Measurements from ENCODE around the gene RAB11FIP3. TPM values are rescaled to one million over a fixed set of nuclear protein-coding genes. Genes with fewer than 3 reads are reported as not detected.
A peak's percentile ranks its signal among the peaks of the same experiment; 100 is the strongest.

Gene RAB11FIP3
- total and polyA plus RNA-seq, 2 of the 13 experiments (the other 11 are each of a cell fraction or from before 2014, with no cell fraction given) = 34.3 to 57.6 TPM

DNA sequence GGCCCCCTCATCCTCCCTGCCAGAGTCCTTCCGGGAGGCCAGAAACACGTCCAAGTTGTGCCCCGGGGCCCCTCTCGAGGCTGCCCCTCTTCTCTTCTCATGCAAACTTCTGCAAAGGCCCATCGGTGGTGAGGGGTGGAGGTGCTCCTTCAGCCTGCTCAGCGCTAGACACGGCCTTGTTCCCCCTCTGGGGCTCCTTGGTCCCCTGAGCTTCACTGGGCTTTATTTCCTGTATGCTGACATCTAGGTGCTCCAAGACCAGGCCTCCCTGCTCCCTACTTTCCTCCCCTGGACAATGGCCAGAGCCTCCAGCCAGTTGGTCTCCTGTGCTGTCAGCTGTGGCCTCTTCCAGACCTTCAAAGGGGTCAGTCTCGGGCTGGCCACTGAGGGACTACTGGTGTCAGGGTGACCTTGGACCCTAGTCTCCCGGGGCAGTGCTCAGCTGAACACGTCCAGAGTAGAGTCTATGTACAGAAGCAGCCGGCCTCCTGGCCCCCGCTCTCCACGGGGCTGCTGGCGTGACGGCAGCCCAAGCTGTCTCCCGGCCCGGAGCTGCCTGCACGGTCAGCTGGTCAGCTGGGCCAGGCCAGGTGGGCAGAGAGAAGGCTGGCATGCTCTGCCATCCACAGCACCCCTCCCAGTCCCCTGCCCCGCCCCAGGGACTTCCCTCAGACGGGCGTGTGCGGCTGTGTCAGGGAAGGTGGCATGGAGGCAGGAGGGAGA lies 133.0 kb downstream of the RAB11FIP3 start (continued):
- TF ChIP-seq, protein P1, sequence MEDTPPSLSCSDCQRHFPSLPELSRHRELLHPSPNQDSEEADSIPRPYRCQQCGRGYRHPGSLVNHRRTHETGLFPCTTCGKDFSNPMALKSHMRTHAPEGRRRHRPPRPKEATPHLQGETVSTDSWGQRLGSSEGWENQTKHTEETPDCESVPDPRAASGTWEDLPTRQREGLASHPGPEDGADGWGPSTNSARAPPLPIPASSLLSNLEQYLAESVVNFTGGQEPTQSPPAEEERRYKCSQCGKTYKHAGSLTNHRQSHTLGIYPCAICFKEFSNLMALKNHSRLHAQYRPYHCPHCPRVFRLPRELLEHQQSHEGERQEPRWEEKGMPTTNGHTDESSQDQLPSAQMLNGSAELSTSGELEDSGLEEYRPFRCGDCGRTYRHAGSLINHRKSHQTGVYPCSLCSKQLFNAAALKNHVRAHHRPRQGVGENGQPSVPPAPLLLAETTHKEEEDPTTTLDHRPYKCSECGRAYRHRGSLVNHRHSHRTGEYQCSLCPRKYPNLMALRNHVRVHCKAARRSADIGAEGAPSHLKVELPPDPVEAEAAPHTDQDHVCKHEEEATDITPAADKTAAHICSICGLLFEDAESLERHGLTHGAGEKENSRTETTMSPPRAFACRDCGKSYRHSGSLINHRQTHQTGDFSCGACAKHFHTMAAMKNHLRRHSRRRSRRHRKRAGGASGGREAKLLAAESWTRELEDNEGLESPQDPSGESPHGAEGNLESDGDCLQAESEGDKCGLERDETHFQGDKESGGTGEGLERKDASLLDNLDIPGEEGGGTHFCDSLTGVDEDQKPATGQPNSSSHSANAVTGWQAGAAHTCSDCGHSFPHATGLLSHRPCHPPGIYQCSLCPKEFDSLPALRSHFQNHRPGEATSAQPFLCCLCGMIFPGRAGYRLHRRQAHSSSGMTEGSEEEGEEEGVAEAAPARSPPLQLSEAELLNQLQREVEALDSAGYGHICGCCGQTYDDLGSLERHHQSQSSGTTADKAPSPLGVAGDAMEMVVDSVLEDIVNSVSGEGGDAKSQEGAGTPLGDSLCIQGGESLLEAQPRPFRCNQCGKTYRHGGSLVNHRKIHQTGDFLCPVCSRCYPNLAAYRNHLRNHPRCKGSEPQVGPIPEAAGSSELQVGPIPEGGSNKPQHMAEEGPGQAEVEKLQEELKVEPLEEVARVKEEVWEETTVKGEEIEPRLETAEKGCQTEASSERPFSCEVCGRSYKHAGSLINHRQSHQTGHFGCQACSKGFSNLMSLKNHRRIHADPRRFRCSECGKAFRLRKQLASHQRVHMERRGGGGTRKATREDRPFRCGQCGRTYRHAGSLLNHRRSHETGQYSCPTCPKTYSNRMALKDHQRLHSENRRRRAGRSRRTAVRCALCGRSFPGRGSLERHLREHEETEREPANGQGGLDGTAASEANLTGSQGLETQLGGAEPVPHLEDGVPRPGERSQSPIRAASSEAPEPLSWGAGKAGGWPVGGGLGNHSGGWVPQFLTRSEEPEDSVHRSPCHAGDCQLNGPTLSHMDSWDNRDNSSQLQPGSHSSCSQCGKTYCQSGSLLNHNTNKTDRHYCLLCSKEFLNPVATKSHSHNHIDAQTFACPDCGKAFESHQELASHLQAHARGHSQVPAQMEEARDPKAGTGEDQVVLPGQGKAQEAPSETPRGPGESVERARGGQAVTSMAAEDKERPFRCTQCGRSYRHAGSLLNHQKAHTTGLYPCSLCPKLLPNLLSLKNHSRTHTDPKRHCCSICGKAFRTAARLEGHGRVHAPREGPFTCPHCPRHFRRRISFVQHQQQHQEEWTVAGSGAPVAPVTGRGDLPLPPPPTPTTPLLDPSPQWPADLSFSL (CRISPR knock-in tag; IDR thresholded peaks at IDR 0.05) = no peak
- peak; percentile 70 for TF ChIP-seq FOXC1 (CRISPR knock-in tag; IDR thresholded peaks at IDR 0.05; ENCODE audit: borderline replicate concordance)
- peak in 1 of 2 experiments; percentile 40; a peak in 2 of 4 replicates for TF ChIP-seq EP300 (IDR thresholded peaks at IDR 0.05; ENCODE audit: low read depth in 2 of 2, low read length in 2 of 2)
- TF ChIP-seq EP300 (CRISPR knock-in tag; IDR thresholded peaks at IDR 0.05; ENCODE audit: borderline replicate concordance) = no peak
- TF ChIP-seq, protein P2, sequence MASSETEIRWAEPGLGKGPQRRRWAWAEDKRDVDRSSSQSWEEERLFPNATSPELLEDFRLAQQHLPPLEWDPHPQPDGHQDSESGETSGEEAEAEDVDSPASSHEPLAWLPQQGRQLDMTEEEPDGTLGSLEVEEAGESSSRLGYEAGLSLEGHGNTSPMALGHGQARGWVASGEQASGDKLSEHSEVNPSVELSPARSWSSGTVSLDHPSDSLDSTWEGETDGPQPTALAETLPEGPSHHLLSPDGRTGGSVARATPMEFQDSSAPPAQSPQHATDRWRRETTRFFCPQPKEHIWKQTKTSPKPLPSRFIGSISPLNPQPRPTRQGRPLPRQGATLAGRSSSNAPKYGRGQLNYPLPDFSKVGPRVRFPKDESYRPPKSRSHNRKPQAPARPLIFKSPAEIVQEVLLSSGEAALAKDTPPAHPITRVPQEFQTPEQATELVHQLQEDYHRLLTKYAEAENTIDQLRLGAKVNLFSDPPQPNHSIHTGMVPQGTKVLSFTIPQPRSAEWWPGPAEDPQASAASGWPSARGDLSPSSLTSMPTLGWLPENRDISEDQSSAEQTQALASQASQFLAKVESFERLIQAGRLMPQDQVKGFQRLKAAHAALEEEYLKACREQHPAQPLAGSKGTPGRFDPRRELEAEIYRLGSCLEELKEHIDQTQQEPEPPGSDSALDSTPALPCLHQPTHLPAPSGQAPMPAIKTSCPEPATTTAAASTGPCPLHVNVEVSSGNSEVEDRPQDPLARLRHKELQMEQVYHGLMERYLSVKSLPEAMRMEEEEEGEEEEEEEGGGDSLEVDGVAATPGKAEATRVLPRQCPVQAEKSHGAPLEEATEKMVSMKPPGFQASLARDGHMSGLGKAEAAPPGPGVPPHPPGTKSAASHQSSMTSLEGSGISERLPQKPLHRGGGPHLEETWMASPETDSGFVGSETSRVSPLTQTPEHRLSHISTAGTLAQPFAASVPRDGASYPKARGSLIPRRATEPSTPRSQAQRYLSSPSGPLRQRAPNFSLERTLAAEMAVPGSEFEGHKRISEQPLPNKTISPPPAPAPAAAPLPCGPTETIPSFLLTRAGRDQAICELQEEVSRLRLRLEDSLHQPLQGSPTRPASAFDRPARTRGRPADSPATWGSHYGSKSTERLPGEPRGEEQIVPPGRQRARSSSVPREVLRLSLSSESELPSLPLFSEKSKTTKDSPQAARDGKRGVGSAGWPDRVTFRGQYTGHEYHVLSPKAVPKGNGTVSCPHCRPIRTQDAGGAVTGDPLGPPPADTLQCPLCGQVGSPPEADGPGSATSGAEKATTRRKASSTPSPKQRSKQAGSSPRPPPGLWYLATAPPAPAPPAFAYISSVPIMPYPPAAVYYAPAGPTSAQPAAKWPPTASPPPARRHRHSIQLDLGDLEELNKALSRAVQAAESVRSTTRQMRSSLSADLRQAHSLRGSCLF (CRISPR knock-in tag; IDR thresholded peaks at IDR 0.05; ENCODE audit: borderline replicate concordance) = no peak
- TF ChIP-seq, protein P3, sequence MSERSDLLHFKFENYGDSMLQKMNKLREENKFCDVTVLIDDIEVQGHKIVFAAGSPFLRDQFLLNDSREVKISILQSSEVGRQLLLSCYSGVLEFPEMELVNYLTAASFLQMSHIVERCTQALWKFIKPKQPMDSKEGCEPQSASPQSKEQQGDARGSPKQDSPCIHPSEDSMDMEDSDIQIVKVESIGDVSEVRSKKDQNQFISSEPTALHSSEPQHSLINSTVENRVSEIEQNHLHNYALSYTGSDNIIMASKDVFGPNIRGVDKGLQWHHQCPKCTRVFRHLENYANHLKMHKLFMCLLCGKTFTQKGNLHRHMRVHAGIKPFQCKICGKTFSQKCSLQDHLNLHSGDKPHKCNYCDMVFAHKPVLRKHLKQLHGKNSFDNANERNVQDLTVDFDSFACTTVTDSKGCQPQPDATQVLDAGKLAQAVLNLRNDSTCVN (CRISPR knock-in tag; IDR thresholded peaks at IDR 0.05; ENCODE audit: borderline replicate concordance) = no peak
- TF ChIP-seq SOX6 (IDR thresholded peaks at IDR 0.05) = no peak
- peak; percentile 86 for TF ChIP-seq SOX6 (CRISPR knock-in tag; IDR thresholded peaks at IDR 0.05)
- TF ChIP-seq, protein P4, sequence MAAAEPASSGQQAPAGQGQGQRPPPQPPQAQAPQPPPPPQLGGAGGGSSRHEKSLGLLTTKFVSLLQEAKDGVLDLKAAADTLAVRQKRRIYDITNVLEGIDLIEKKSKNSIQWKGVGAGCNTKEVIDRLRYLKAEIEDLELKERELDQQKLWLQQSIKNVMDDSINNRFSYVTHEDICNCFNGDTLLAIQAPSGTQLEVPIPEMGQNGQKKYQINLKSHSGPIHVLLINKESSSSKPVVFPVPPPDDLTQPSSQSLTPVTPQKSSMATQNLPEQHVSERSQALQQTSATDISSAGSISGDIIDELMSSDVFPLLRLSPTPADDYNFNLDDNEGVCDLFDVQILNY (CRISPR knock-in tag; conservative IDR thresholded peaks at IDR 0.05) = no peak
- TF ChIP-seq FOXJ3 (CRISPR knock-in tag; IDR thresholded peaks at IDR 0.05; ENCODE audit: borderline replicate concordance) = no peak
- no peak for TF ChIP-seq KDM5A (IDR thresholded peaks at IDR 0.05; ENCODE audit: borderline replicate concordance, low read length)
- TF ChIP-seq ZNF878 (CRISPR knock-in tag; IDR thresholded peaks at IDR 0.05) = peak; percentile 55; the same call in 1 of the 2 replicates
